ENCODE measurements around the gene SERTM1. TPM values are rescaled to one million over a fixed set of nuclear protein-coding genes. Genes with fewer than 3 reads are reported as not detected.

Gene SERTM1
- total and polyA plus RNA-seq, 2 experiments from 2014 or later: not detected

DNA sequence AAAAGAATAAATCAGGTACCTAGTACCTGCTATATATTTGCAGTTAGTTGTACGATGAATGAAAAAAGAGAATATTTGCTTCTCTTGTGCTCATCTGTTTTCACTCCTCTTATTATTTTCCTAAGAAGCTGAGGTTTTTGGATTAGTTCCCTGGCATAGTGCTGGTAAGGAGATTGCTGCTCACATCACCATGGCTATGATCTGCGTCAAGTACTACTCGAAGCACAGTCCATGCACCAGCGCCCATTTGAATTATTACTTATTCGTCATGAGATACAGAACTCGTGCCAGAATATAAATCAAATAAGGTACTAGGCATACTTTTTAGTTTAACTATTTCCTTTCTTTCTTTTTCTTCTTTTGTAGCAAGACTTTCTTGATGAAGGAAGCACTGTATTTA is 7.1 kb downstream of the SERTM1 start:
- no peaks in the 10 kb centered on the region for H3F3A ChIP-seq (ENCODE audit: insufficient read depth)
- no peak overlapping the region for H3K9ac ChIP-seq
- no peaks in the 10 kb centered on the region for H3K9me3 ChIP-seq (ENCODE audit: low read depth)
- DNase-seq: no peak
- TF ChIP-seq EZH2 (IDR thresholded peaks at IDR 0.05; ENCODE audit: insufficient read depth, poor library complexity, severe bottlenecking): no peak
- no peak for TF ChIP-seq EZH2phosphoT487 (IDR thresholded peaks at IDR 0.05; ENCODE audit: insufficient read depth, low read depth)
- no peaks in the 10 kb centered on the region for H4K20me1 ChIP-seq (ENCODE audit: insufficient read depth)
- H2AFZ ChIP-seq: no peak overlapping the region
- peaks cover 6% of the 10 kb centered on the region; the same call in 1 of the 2 replicates for H3K27me3 ChIP-seq (replicated peaks; ENCODE audit: insufficient read depth)
- no peak overlapping the region for H3K4me3 ChIP-seq
- no peaks in the 10 kb centered on the region for H3K36me3 ChIP-seq (ENCODE audit: low read depth)
- H3K79me2 ChIP-seq (ENCODE audit: insufficient read depth): no peaks in the 10 kb centered on the region
- H3K4me2 ChIP-seq (ENCODE audit: unreplicated experiment): no peak overlapping the region
- WGBS, 2 experiments (ENCODE audit: low coverage in 1 of 2, low lambda C conversion rate in 2 of 2, missing lambda C conversion rate in 2 of 2): 7 to 8% methylated on average over 6 of the region's 6 CpGs
- H3K27ac ChIP-seq: no peak overlapping the region
- no peaks in the 10 kb centered on the region for H3K4me1 ChIP-seq (ENCODE audit: insufficient read depth)
- no peaks in the 10 kb centered on the region for H3K9me2 ChIP-seq (ENCODE audit: insufficient read depth)
- in situ Hi-C loops (cut with MboI): no loop called here

DNA sequence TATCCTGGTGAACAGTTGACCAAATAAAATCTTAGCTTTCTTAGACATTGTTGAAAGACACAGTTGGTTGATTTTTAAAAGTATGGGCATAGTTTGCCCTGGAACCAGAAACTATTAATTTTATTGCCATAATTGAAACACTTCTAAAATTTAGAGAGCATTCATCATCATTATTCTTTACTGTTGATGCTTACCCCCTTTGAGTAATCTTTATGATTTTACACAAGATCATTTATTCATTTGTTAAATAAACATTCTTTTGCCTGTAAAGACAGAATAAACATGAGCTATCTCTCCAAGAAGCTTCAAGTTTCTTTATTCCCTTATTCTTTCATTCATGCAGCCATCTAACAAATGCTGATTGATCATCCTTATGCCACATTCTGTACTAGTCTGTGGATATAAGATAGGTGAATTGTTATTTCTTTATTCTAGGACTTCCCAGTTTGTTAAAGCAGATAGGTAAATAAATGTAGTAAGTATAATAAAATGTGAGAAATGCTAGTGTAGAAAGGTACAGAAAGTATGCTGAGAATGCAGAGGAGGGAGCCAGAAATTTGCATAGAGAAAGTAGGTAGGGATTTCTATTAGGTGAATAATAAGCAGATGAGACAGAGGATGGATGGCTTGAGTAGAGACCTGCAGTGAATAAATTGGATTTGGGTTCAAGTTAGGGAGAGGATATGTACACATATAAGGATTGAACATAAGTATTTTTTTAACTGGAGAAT is 8.2 kb downstream of the SERTM1 start:
- no peaks in the 10 kb centered on the region for H4K20me1 ChIP-seq (ENCODE audit: insufficient read depth)
- H3K4me1 ChIP-seq (ENCODE audit: insufficient read depth): no peaks in the 10 kb centered on the region
- TF ChIP-seq EZH2 (IDR thresholded peaks at IDR 0.05; ENCODE audit: insufficient read depth, poor library complexity, severe bottlenecking): no peak
- TF ChIP-seq EZH2phosphoT487 (IDR thresholded peaks at IDR 0.05; ENCODE audit: insufficient read depth, low read depth): no peak
- H3K4me2 ChIP-seq (ENCODE audit: unreplicated experiment): no peak overlapping the region
- H3K79me2 ChIP-seq (ENCODE audit: insufficient read depth): no peaks in the 10 kb centered on the region
- H3F3A ChIP-seq (ENCODE audit: insufficient read depth): no peaks in the 10 kb centered on the region; the same call in 1 of the 2 replicates
- H3K27me3 ChIP-seq (replicated peaks; ENCODE audit: insufficient read depth): peaks cover 3% of the 10 kb centered on the region; the same call in 1 of the 2 replicates
- H3K36me3 ChIP-seq (ENCODE audit: low read depth): no peaks in the 10 kb centered on the region
- no peak overlapping the region for H2AFZ ChIP-seq
- H3K27ac ChIP-seq: no peak overlapping the region
- no peaks in the 10 kb centered on the region for H3K9me3 ChIP-seq (ENCODE audit: low read depth)
- in situ Hi-C loops (cut with MboI): no loop called here
- H3K9ac ChIP-seq: no peak overlapping the region
- DNase-seq: no peak
- H3K4me3 ChIP-seq: no peak overlapping the region
- no peaks in the 10 kb centered on the region for H3K9me2 ChIP-seq (ENCODE audit: insufficient read depth)

DNA sequence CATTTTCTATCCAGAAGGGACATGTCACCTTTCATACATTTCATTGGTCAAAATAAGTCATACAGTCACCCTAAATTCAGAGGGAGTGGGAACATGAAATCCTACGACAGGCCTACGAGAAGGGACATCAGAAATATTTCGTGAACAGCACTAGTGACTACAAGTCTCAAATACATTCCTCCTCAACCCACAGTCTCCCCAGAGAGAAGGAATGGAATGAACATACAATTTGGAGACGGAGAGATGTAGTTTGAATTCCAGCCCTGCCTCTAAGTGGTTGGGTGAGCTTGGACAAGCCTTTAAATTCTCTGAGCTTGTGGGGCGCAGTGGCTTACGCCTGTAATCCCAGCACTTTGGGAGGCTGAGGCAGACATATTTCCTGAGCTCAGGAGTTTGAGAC is 9.9 kb downstream of the SERTM1 start:
- Histone ChIP-seq H3K36me3 (ENCODE audit: low read depth) (no peaks in the 10 kb centered on the region), H3K27ac (no peak overlapping the region), H3K9me2 (ENCODE audit: insufficient read depth) (no peaks in the 10 kb centered on the region), H3K4me1 (ENCODE audit: insufficient read depth) (no peaks in the 10 kb centered on the region), H3K9ac (no peak overlapping the region), H3K79me2 (ENCODE audit: insufficient read depth) (no peaks in the 10 kb centered on the region), H3F3A (ENCODE audit: insufficient read depth) (no peaks in the 10 kb centered on the region; the same call in 1 of the 2 replicates), H3K27me3 (replicated peaks; ENCODE audit: insufficient read depth) (peaks cover 3% of the 10 kb centered on the region; the same call in 1 of the 2 replicates), H3K4me2 (ENCODE audit: unreplicated experiment) (no peak overlapping the region), H3K9me3 (ENCODE audit: low read depth) (no peaks in the 10 kb centered on the region), H3K4me3 (no peak overlapping the region), H4K20me1 (ENCODE audit: insufficient read depth) (no peaks in the 10 kb centered on the region), H2AFZ (no peak overlapping the region)
- in situ Hi-C loops (cut with MboI): no loop called here
- no peak for DNase-seq
- 73 to 75% methylated on average over 6 of the region's 6 CpGs for WGBS, 2 experiments (ENCODE audit: low coverage in 1 of 2, low lambda C conversion rate in 2 of 2, missing lambda C conversion rate in 2 of 2)
- TF ChIP-seq EZH2phosphoT487 (IDR thresholded peaks at IDR 0.05; ENCODE audit: insufficient read depth, low read depth) (no peak), EZH2 (IDR thresholded peaks at IDR 0.05; ENCODE audit: insufficient read depth, poor library complexity, severe bottlenecking) (no peak)

GRCh38 chr13:36685927-36686326 is 12.1 kb downstream of the SERTM1 start:
- TF ChIP-seq EZH2phosphoT487 (IDR thresholded peaks at IDR 0.05; ENCODE audit: insufficient read depth, low read depth) (no peak), EZH2 (IDR thresholded peaks at IDR 0.05; ENCODE audit: insufficient read depth, poor library complexity, severe bottlenecking) (no peak)
- Histone ChIP-seq H3K9me3 (ENCODE audit: low read depth) (no peaks in the 10 kb centered on the region), H3K27me3 (replicated peaks; ENCODE audit: insufficient read depth) (0 out of 2 replicates have a peak, but pooled peaks cover 3% of the 10 kb centered on the region), H3K4me2 (ENCODE audit: unreplicated experiment) (no peak overlapping the region), H3K9ac (no peak overlapping the region), H3K36me3 (ENCODE audit: low read depth) (no peaks in the 10 kb centered on the region), H3K4me1 (ENCODE audit: insufficient read depth) (no peaks in the 10 kb centered on the region), H3F3A (ENCODE audit: insufficient read depth) (no peaks in the 10 kb centered on the region; the same call in 1 of the 2 replicates), H3K27ac (no peak overlapping the region), H3K9me2 (ENCODE audit: insufficient read depth) (no peaks in the 10 kb centered on the region), H3K79me2 (ENCODE audit: insufficient read depth) (no peaks in the 10 kb centered on the region), H3K4me3 (no peak overlapping the region), H2AFZ (no peak overlapping the region), H4K20me1 (ENCODE audit: insufficient read depth) (no peaks in the 10 kb centered on the region)
- peak; percentile 63 for DNase-seq
- WGBS, 2 experiments (ENCODE audit: low coverage in 1 of 2, low lambda C conversion rate in 2 of 2, missing lambda C conversion rate in 2 of 2): 0% methylated on average over 1 of the region's 1 CpG
- in situ Hi-C loops (cut with MboI): no loop called here

All from GM23248 (cell line).